Adipocyte (in vitro differentiated cells): ENCODE data around the gene USP36.

Experiments used
- DNase-seq: peaks from one replicate; pipeline ENCODE4 v3.0.0-alpha.2; 2015; ENCODE audit warnings: low read depth
- H3K27me3 ChIP-seq: replicated peaks from 2 replicates; pipeline ENCODE4 v1.7.0; 2013; ENCODE audit warnings: mild to moderate bottlenecking, low read length, moderate library complexity; ENCODE audit not compliant: control insufficient read depth, insufficient read depth
- H3K36me3 ChIP-seq: 2 replicates; pipeline ENCODE4 v1.7.0; 2013; ENCODE audit warnings: low read length, mild to moderate bottlenecking, moderate library complexity; ENCODE audit not compliant: control insufficient read depth, insufficient read depth, severe bottlenecking
- H3K4me1 ChIP-seq: 2 replicates; pipeline ENCODE4 v1.7.0; 2013; ENCODE audit warnings: mild to moderate bottlenecking, low read length, moderate library complexity; ENCODE audit not compliant: control insufficient read depth, insufficient read depth
- H3K4me3 ChIP-seq: 2 replicates; pipeline ENCODE4 v1.7.0; 2013; ENCODE audit warnings: mild to moderate bottlenecking, low read length, moderate library complexity
- H3K9ac ChIP-seq: 2 replicates; pipeline ENCODE4 v1.7.0; 2013; ENCODE audit warnings: mild to moderate bottlenecking, low read length, moderate library complexity
- H3K9me3 ChIP-seq: 2 replicates; pipeline ENCODE4 v1.7.0; 2013; ENCODE audit warnings: mild to moderate bottlenecking, low read length, moderate library complexity; ENCODE audit not compliant: control insufficient read depth

The USP36 gene

GRCh38 chr17:78794864-78795640 is 45.6 kb downstream of the USP36 start:
- Histone ChIP-seq H3K9me3 (no peaks in the 10 kb centered on the region), H3K27me3 (no peaks in the 10 kb centered on the region), H3K4me1 (peaks cover 27% of the 10 kb centered on the region), H3K9ac (no peak overlapping the region), H3K4me3 (no peak overlapping the region), H3K36me3 (peaks cover 61% of the 10 kb centered on the region)
- DNase-seq = no peak

- Histone ChIP-seq H3K4me3 (no peak overlapping the region), H3K9me3 (no peaks in the 10 kb centered on the region), H3K27me3 (no peaks in the 10 kb centered on the region), H3K36me3 (peaks cover 59% of the 10 kb centered on the region), H3K4me1 (peaks cover 33% of the 10 kb centered on the region), H3K9ac (no peak overlapping the region)
- DNase-seq = no peak
Observed at GRCh38 chr17:78794399-78794798, 46.2 kb downstream of the USP36 start.

GRCh38 chr17:78793968-78794367 is 46.6 kb downstream of the USP36 start:
- Histone ChIP-seq H3K27me3 (no peaks in the 10 kb centered on the region), H3K36me3 (peaks cover 54% of the 10 kb centered on the region), H3K4me3 (no peak overlapping the region), H3K4me1 (peaks cover 37% of the 10 kb centered on the region), H3K9ac (no peak overlapping the region), H3K9me3 (no peaks in the 10 kb centered on the region)
- no peak for DNase-seq

DNA sequence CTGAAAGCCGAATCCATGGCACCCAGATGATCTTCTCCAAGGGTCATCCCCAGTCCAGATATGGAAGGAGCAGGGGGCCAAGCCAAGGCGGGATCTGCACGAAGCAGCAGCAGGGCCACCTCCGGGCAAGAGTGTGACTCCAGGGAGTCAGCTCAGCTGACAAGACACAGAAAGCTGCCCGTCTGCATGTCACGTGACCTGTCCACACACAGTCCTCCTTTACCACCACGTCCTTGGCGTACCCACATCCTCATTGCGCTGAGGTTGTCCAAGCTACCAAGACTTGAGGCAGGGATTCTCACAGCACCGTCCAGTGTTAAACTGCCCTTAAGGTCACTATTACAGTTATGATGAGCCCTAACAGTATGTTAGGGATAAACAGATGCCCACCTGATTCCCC is 47.2 kb downstream of the USP36 start:
- no peaks in the 10 kb centered on the region for H3K9me3 ChIP-seq
- DNase-seq = no peak
- peaks cover 51% of the 10 kb centered on the region for H3K36me3 ChIP-seq
- H3K4me3 ChIP-seq = no peak overlapping the region
- peaks cover 37% of the 10 kb centered on the region for H3K4me1 ChIP-seq
- no peaks in the 10 kb centered on the region for H3K27me3 ChIP-seq
- H3K9ac ChIP-seq = no peak overlapping the region

DNA sequence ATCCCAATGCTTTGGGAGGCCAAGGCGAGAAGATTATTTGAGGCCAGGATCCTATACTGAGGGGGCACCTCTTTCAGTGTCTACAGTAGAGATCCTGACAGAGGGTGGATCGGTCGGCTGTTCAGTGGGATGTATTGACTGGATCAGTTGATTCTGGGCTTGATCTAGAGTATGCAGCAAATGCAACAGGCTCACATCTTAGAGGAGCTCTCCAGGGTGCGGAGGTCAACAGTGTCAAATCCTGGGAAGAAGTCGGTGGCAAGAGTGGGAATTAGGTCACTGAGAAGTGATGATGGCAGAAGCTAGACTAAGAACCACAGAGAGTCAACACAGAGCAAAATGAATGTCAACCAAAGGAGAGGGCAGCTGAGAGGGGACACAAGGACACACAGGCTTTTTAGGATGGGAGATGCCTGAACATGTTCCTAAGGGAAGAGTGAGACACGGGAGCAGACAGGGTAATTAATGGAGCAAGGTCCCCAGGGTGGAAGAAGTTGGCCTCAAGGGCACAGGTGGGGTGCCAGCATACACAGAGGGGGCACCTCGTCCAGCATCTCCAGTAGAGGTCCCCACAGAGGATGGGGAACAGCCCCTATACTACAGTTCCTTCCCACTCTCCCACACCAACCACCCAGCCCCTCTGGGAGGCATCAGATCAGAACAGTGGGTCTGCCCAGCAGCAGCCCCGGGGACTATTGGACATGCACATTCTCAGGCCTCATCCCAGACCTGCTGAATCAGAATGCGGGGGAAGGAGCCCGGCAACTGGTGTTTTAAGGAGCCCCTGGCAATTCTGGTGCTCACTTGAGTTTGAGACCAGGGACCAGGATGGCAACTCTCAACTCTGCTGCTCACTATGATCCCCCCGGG is 48.5 kb downstream of the USP36 start:
- Histone ChIP-seq H3K4me3 (no peak overlapping the region), H3K9me3 (no peaks in the 10 kb centered on the region), H3K36me3 (peaks cover 39% of the 10 kb centered on the region), H3K27me3 (no peaks in the 10 kb centered on the region), H3K9ac (no peak overlapping the region), H3K4me1 (peaks cover 36% of the 10 kb centered on the region)
- DNase-seq = no peak

DNA sequence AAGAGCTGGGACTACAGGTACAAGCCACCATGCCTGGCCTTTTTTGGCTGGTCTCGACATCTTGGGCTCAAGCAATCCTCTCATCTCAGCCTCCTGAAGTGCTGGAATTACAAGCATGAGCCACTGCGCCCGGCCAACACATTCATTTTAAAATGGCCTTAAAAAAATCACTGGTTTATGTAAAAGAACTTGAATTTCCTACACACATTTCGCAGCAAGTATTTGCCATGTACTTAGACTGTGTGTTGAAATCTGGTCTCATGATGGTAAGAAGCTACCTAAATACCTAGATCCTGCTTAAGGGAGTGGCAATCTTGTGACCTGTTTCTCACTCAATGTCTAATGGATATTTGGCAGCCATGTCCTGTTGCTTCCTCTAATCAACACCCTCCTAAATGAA is 50.1 kb downstream of the USP36 start:
- H3K9ac ChIP-seq = no peak overlapping the region
- no peak overlapping the region for H3K4me3 ChIP-seq
- no peak for DNase-seq
- H3K36me3 ChIP-seq = peaks cover 24% of the 10 kb centered on the region
- H3K4me1 ChIP-seq = peaks cover 33% of the 10 kb centered on the region
- H3K9me3 ChIP-seq = no peaks in the 10 kb centered on the region
- H3K27me3 ChIP-seq = no peaks in the 10 kb centered on the region

GRCh38 chr17:78789663-78790181 is 50.9 kb downstream of the USP36 start:
- Histone ChIP-seq H3K4me3 (peak overlapping the region; percentile 1), H3K4me1 (peaks cover 33% of the 10 kb centered on the region)

GRCh38 chr17:78789149-78789662 is 51.4 kb downstream of the USP36 start:
- Histone ChIP-seq H3K27me3 (no peaks in the 10 kb centered on the region), H3K36me3 (peaks cover 13% of the 10 kb centered on the region), H3K4me1 (peaks cover 33% of the 10 kb centered on the region), H3K4me3 (peak overlapping the region; percentile 1), H3K9ac (no peak overlapping the region), H3K9me3 (no peaks in the 10 kb centered on the region)
- no peak for DNase-seq

More at GRCh38 chr17:78789663-78790181, 50.9 kb downstream of the USP36 start:
- H3K36me3 ChIP-seq = peaks cover 17% of the 10 kb centered on the region
- H3K9ac ChIP-seq = no peak overlapping the region
- H3K27me3 ChIP-seq = no peaks in the 10 kb centered on the region
- DNase-seq = peak; percentile 71
- no peaks in the 10 kb centered on the region for H3K9me3 ChIP-seq

- Histone ChIP-seq H3K4me3 (no peak overlapping the region), H3K4me1 (peaks cover 33% of the 10 kb centered on the region), H3K9me3 (no peaks in the 10 kb centered on the region), H3K9ac (no peak overlapping the region), H3K27me3 (no peaks in the 10 kb centered on the region), H3K36me3 (peaks cover 9% of the 10 kb centered on the region)
- DNase-seq = no peak
Observed at GRCh38 chr17:78788451-78788850, 52.2 kb downstream of the USP36 start.

DNA sequence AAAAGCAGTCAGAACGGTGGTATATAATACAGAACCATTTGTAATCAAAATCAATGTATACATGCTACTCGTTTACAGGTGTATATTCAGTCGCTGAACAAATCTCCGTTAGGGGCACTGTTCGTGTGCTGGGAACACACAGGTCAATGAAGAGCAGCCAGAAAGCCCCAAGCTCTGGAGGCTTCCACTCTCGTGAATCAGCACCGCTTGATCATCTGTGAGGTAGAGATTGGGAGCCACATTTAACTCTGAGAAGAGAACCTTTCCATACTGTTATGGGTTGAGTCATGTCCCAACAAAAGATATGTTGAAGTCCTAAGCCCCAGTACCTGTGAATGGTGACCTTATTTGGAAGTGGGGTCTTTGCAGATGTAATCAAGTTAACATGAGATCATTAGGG is 53.2 kb downstream of the USP36 start:
- DNase-seq = no peak
- Histone ChIP-seq H3K27me3 (no peaks in the 10 kb centered on the region), H3K36me3 (peaks cover 3% of the 10 kb centered on the region), H3K4me1 (peaks cover 36% of the 10 kb centered on the region), H3K9ac (no peak overlapping the region), H3K9me3 (no peaks in the 10 kb centered on the region), H3K4me3 (no peak overlapping the region)

DNA sequence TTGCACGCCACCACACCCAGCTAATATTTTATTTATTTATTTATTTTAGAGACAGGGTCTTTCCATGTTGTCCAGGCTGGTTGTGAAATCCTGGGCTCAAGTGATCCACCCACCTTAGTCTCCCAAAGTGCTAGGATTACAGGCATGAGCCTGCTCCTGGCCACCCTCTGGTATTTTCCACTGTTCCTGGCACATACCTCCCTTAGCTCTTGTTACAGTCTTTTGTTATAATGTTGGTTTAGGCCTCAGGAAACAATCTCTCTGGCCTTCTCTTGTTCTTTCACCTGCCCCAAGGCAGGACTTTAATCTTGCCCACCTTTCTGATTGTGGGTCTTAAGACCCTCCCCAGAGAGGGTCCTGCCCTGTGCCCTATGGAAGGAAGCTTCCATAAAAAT is 55.0 kb downstream of the USP36 start:
- Histone ChIP-seq H3K27me3 (no peaks in the 10 kb centered on the region), H3K4me1 (peaks cover 19% of the 10 kb centered on the region), H3K9me3 (no peaks in the 10 kb centered on the region), H3K9ac (no peak overlapping the region), H3K36me3 (peaks cover 3% of the 10 kb centered on the region), H3K4me3 (no peak overlapping the region)
- no peak for DNase-seq
